H9 (cell line): ENCODE measurements around the gene YES1. TPM values are rescaled to one million over a fixed set of nuclear protein-coding genes. Genes with fewer than 3 reads are reported as not detected.

Experiments
- DNase-seq: peaks from one replicate; pipeline ENCODE4 v3.0.0-alpha.2; 2017
- H2AFZ ChIP-seq: one replicate; pipeline ENCODE4 v1.6.1; 2013; ENCODE audit warnings: mild to moderate bottlenecking, low read length, control low read depth, moderate library complexity
- H2AK5ac ChIP-seq: 2 replicates; pipeline ENCODE4 v1.6.1; 2013; ENCODE audit warnings: low read length, control low read depth, mixed read lengths; ENCODE audit not compliant: insufficient read length
- H2BK120ac ChIP-seq: one replicate; pipeline ENCODE4 v1.6.1; 2013; ENCODE audit warnings: low read depth, mild to moderate bottlenecking, low read length, control low read depth, inconsistent platforms; ENCODE audit not compliant: poor library complexity, severe bottlenecking
- H2BK12ac ChIP-seq: 2 replicates; pipeline ENCODE4 v1.6.1; 2013; ENCODE audit warnings: low read length, control low read depth, mixed read lengths, low read depth; ENCODE audit not compliant: insufficient read length
- H2BK15ac ChIP-seq: 2 replicates; pipeline ENCODE4 v1.6.1; 2013; ENCODE audit warnings: low read depth, low read length, control low read depth
- H2BK20ac ChIP-seq: one replicate; pipeline ENCODE4 v1.6.1; 2013; ENCODE audit warnings: low read depth, mild to moderate bottlenecking, low read length, control low read depth, inconsistent platforms; ENCODE audit not compliant: poor library complexity, severe bottlenecking
- H2BK5ac ChIP-seq: 2 replicates; pipeline ENCODE4 v1.6.1; 2013; ENCODE audit warnings: low read length, control low read depth, mixed read lengths; ENCODE audit not compliant: insufficient read length
- H3K14ac ChIP-seq: 2 replicates; pipeline ENCODE4 v1.6.1; 2013; ENCODE audit warnings: low read length, control low read depth; ENCODE audit not compliant: insufficient read depth
- H3K18ac ChIP-seq: 2 replicates; pipeline ENCODE4 v1.6.1; 2013; ENCODE audit warnings: low read depth, mild to moderate bottlenecking, mixed read lengths, low read length, control low read depth; ENCODE audit not compliant: insufficient read length
- H3K23ac ChIP-seq: 2 replicates; pipeline ENCODE4 v1.6.1; 2013; ENCODE audit warnings: low read length, control low read depth, mixed read lengths, low read depth; ENCODE audit not compliant: insufficient read length
- H3K23me2 ChIP-seq: 2 replicates; pipeline ENCODE4 v1.6.1; 2013; ENCODE audit warnings: low read depth, mild to moderate bottlenecking, mixed read lengths, low read length, control low read depth; ENCODE audit not compliant: insufficient read length, poor library complexity, severe bottlenecking
- H3K27ac ChIP-seq: 2 replicates; pipeline ENCODE4 v1.5.1; 2013; ENCODE audit warnings: low read length, control low read depth, mixed read lengths, low read depth; ENCODE audit not compliant: insufficient read length
- H3K27me3 ChIP-seq: 2 replicates; pipeline ENCODE4 v1.6.1; 2013; ENCODE audit warnings: low read length, control low read depth, inconsistent platforms; ENCODE audit not compliant: insufficient read depth
- H3K4ac ChIP-seq: 2 replicates; pipeline ENCODE4 v1.6.1; 2013; ENCODE audit warnings: low read depth, mild to moderate bottlenecking, control low read depth, inconsistent platforms, low read length, moderate library complexity
- H3K4me1 ChIP-seq: 2 replicates; pipeline ENCODE4 v1.6.1; 2013; ENCODE audit warnings: low read length, control low read depth, inconsistent platforms; ENCODE audit not compliant: insufficient read depth
- H3K4me2 ChIP-seq: 2 replicates; pipeline ENCODE4 v1.6.1; 2013; ENCODE audit warnings: low read length, control low read depth, mixed read lengths; ENCODE audit not compliant: insufficient read length, insufficient read depth
- H3K56ac ChIP-seq: 2 replicates; pipeline ENCODE4 v1.6.1; 2013; ENCODE audit warnings: low read depth, mild to moderate bottlenecking, mixed read lengths, low read length, control low read depth; ENCODE audit not compliant: insufficient read length
- H3K79me1 ChIP-seq: 2 replicates; pipeline ENCODE4 v1.6.1; 2013; ENCODE audit warnings: low read depth, mild to moderate bottlenecking, moderate library complexity, low read length, control low read depth, inconsistent platforms; ENCODE audit not compliant: insufficient read depth, poor library complexity, severe bottlenecking
- H3K79me2 ChIP-seq: 2 replicates; pipeline ENCODE4 v1.6.1; 2013; ENCODE audit warnings: low read length, control low read depth, inconsistent platforms; ENCODE audit not compliant: insufficient read depth
- H3K9ac ChIP-seq: 2 replicates; pipeline ENCODE4 v1.6.1; 2013; ENCODE audit warnings: low read length, control low read depth, mixed read lengths; ENCODE audit not compliant: insufficient read length; ENCODE audit errors: extremely low read depth
- H3K9me3 ChIP-seq: one replicate; pipeline ENCODE4 v1.6.1; 2013; ENCODE audit warnings: low read depth, low read length, inconsistent platforms; ENCODE audit not compliant: control insufficient read depth
- H3T11ph ChIP-seq: one replicate; pipeline ENCODE4 v1.6.1; 2013; ENCODE audit warnings: mild to moderate bottlenecking, low read length, control low read depth, inconsistent platforms
- H4K20me1 ChIP-seq: one replicate; pipeline ENCODE4 v1.6.1; 2013; ENCODE audit not compliant: control insufficient read depth, insufficient read length, insufficient read depth
- H4K5ac ChIP-seq: 2 replicates; pipeline ENCODE4 v1.6.1; 2013; ENCODE audit warnings: low read depth, mild to moderate bottlenecking, mixed read lengths, low read length, control low read depth; ENCODE audit not compliant: insufficient read length
- H4K8ac ChIP-seq: replicated peaks from 2 replicates; pipeline ENCODE4 v1.6.1; 2013; ENCODE audit warnings: low read length, control low read depth, mixed read lengths, low read depth; ENCODE audit not compliant: insufficient read length
- H4K91ac ChIP-seq: 2 replicates; pipeline ENCODE4 v1.6.1; 2013; ENCODE audit warnings: low read depth, mild to moderate bottlenecking, moderate library complexity, mixed read lengths, low read length, control low read depth; ENCODE audit not compliant: insufficient read length
- H3K27ac Mint-ChIP-seq, 3 experiments: 2 replicates in 2 of 3; 3 replicates in 1 of 3; pipeline ENCODE4 v1.8.0; 2020 to 2021; ENCODE audit warnings: mixed read lengths in 3 of 3, mild to moderate bottlenecking in 1 of 3, moderate library complexity in 1 of 3
- H3K27me3 Mint-ChIP-seq: 2 replicates; pipeline ENCODE4 v1.8.0; 2021; ENCODE audit warnings: low read depth, mild to moderate bottlenecking, moderate library complexity, mixed read lengths
- H3K36me3 Mint-ChIP-seq, 3 experiments: 2 replicates in 2 of 3; 3 replicates in 1 of 3; pipeline ENCODE4 v1.8.0; 2020 to 2021; ENCODE audit warnings: low read depth in 3 of 3, mixed read lengths in 3 of 3; ENCODE audit not compliant: insufficient read depth in 1 of 3
- H3K4me1 Mint-ChIP-seq, 2 experiments: 2 replicates each; pipeline ENCODE4 v1.8.0; 2020; ENCODE audit warnings: mixed read lengths in 2 of 2
- H3K4me3 Mint-ChIP-seq, 2 experiments: 2 replicates in 1 of 2; 3 replicates in 1 of 2; pipeline ENCODE4 v1.8.0; 2020 to 2021; ENCODE audit warnings: mild to moderate bottlenecking in 2 of 2, mixed read lengths in 2 of 2, moderate library complexity in 1 of 2
- H3K9me3 Mint-ChIP-seq, 2 experiments: 2 replicates in 1 of 2; 3 replicates in 1 of 2; pipeline ENCODE4 v1.8.0; 2020; ENCODE audit warnings: mild to moderate bottlenecking in 2 of 2, mixed read lengths in 2 of 2, moderate library complexity in 1 of 2
- CTCF ChIP-seq: fragments of 200-600 bp; sonication (generic); conservative IDR thresholded peaks from 3 replicates; pipeline ENCODE4 v1.8.0; 2021; ENCODE audit warnings: antibody characterized with exemption, mild to moderate bottlenecking
- WGBS: extraction: QIAGEN DNeasy Blood & Tissue Kit; methylation state at CpG from one replicate; pipeline ENCODE4 v1.1.7; 2013; ENCODE audit warnings: missing lambda C conversion rate, low lambda C conversion rate, mixed read lengths; ENCODE audit not compliant: insufficient read length; ENCODE audit errors: extremely low coverage; 5-methylcytosine and 5-hydroxymethylcytosine counted together
- total RNA-seq: library from RNA; stranded (reverse); gene quantifications from 2 replicates; pipeline ENCODE4 v1.2.1, GENCODE V29; 2021

YES1 gene
- total RNA-seq, 1 experiment from 2014 or later, result 86.9 TPM

- no peak for TF ChIP-seq CTCF
- H3T11ph ChIP-seq, result no peak overlapping the region
- no peak overlapping the region for H3K4ac ChIP-seq
- no peak overlapping the region for H3K14ac ChIP-seq
- no peak overlapping the region for H3K4me3 Mint-ChIP-seq
- peaks cover 12 to 14% of the 10 kb centered on the region in 2 experiments for H3K4me1 Mint-ChIP-seq
- no peaks in the 10 kb centered on the region for H3K79me2 ChIP-seq
- H4K20me1 ChIP-seq, result no peaks in the 10 kb centered on the region
- no peak overlapping the region for H2AK5ac ChIP-seq
- H2BK15ac ChIP-seq, result no peak overlapping the region
- no peak overlapping the region for H3K23ac ChIP-seq
- no peak overlapping the region; a peak in 1 of 7 replicates for H3K27ac Mint-ChIP-seq
- H2BK5ac ChIP-seq, result no peak overlapping the region
- no peak for DNase-seq
- peaks cover under 1% of the 10 kb centered on the region for H3K27me3 Mint-ChIP-seq
- H3K56ac ChIP-seq, result no peak overlapping the region
- H3K4me2 ChIP-seq, result no peak overlapping the region
- no peak overlapping the region for H2BK12ac ChIP-seq
- no peaks in the 10 kb centered on the region for H3K27me3 ChIP-seq
- H3K36me3 Mint-ChIP-seq, result no peaks in the 10 kb centered on the region
- H3K9me3 Mint-ChIP-seq, result no peaks in the 10 kb centered on the region; a peak in 1 of 5 replicates
- no peak overlapping the region for H4K91ac ChIP-seq
- no peak overlapping the region for H2BK120ac ChIP-seq
- H2AFZ ChIP-seq, result no peak overlapping the region
- H3K4me1 ChIP-seq, result no peaks in the 10 kb centered on the region
- no peaks in the 10 kb centered on the region for H3K9me3 ChIP-seq
- H3K23me2 ChIP-seq, result no peaks in the 10 kb centered on the region
- H3K79me1 ChIP-seq, result no peaks in the 10 kb centered on the region
- no CpG with 5 or more reads among the region's 6 CpGs for WGBS
- H4K8ac ChIP-seq, result no peak overlapping the region
- no peak overlapping the region for H3K18ac ChIP-seq
- no peak overlapping the region for H4K5ac ChIP-seq
- H2BK20ac ChIP-seq, result no peak overlapping the region
- no peak overlapping the region for H3K9ac ChIP-seq
- no peak overlapping the region for H3K27ac ChIP-seq
Measured at GRCh38 chr18:825891-826585, 14.0 kb upstream of the YES1 start.
